IMR-90 (cell line): ENCODE results near the gene GGACT. TPM values are rescaled to one million over a fixed set of nuclear protein-coding genes. Genes with fewer than 3 reads are reported as not detected.

ENCODE experiments used
- ATAC-seq: fragments of 200-7000 bp; cut with Tn5 transposase; 2 replicates; pipeline ENCODE4 v1.9.1; 2020; ENCODE audit warnings: low read depth, mild to moderate bottlenecking, moderate library complexity
- BruUV-seq: library from RNA; stranded (reverse); fragments of 400-500 nt; replicated peaks from 2 replicates; lab custom pipeline; 2021; lab: Mats Ljungman, UMichigan
- CTCF ChIA-PET: fragments of 300-600 bp; formaldehyde crosslinking; extraction: SDS; loops from one replicate; lab custom pipeline; 2021; ENCODE audit warnings: antibody characterized with exemption; lab: Yijun Ruan, JAX
- POLR2A ChIA-PET: fragments of 300-600 bp; sonication (Branson Sonifier 250); formaldehyde crosslinking; loops from one replicate; lab custom pipeline; 2022; ENCODE audit warnings: antibody characterized with exemption; ENCODE audit not compliant: unreplicated experiment; lab: Charles Lee
- DNase-seq: peaks from one replicate; pipeline ENCODE4 v3.0.0; 2013
- H2AFZ ChIP-seq: replicated peaks from 2 replicates; pipeline ENCODE3; 2013; ENCODE audit warnings: low read length, mild to moderate bottlenecking; ENCODE audit not compliant: poor library complexity
- H2AK5ac ChIP-seq: 2 replicates; pipeline ENCODE4 v1.6.1; 2013; ENCODE audit warnings: low read depth, low read length, inconsistent platforms
- H2AK9ac ChIP-seq: replicated peaks from 2 replicates; pipeline ENCODE3; 2013; ENCODE audit warnings: mild to moderate bottlenecking, low read depth, low read length, moderate library complexity; ENCODE audit not compliant: poor library complexity
- H2BK120ac ChIP-seq: 2 replicates; pipeline ENCODE4 v1.6.1; 2013; ENCODE audit warnings: low read depth, low read length, inconsistent platforms
- H2BK15ac ChIP-seq: 3 replicates; pipeline ENCODE4 v1.6.1; 2013; ENCODE audit warnings: low read depth, low read length, inconsistent platforms
- H2BK20ac ChIP-seq: 2 replicates; pipeline ENCODE4 v1.6.1; 2013; ENCODE audit warnings: low read depth, mild to moderate bottlenecking, inconsistent platforms, low read length, moderate library complexity
- H2BK5ac ChIP-seq: 2 replicates; pipeline ENCODE4 v1.6.1; 2013; ENCODE audit warnings: mild to moderate bottlenecking, low read depth, low read length, inconsistent platforms; ENCODE audit not compliant: poor library complexity, severe bottlenecking
- H3K14ac ChIP-seq: replicated peaks from 2 replicates; pipeline ENCODE4 v1.6.1; 2013; ENCODE audit warnings: low read depth, low read length, inconsistent platforms
- H3K18ac ChIP-seq: 2 replicates; pipeline ENCODE4 v1.6.1; 2013; ENCODE audit warnings: low read depth, low read length, control low read depth
- H3K23ac ChIP-seq: 2 replicates; pipeline ENCODE4 v1.6.1; 2013; ENCODE audit warnings: low read depth, low read length, inconsistent platforms
- H3K27ac ChIP-seq: 2 replicates; pipeline ENCODE4 v1.5.1; 2013; ENCODE audit warnings: mild to moderate bottlenecking, control low read depth, low read length; ENCODE audit not compliant: insufficient read depth
- H3K27me3 ChIP-seq: 2 replicates; pipeline ENCODE4 v1.6.1; 2013; ENCODE audit warnings: low read length; ENCODE audit not compliant: control insufficient read depth, insufficient read depth
- H3K36me3 ChIP-seq: 2 replicates; pipeline ENCODE4 v1.6.1; 2013; ENCODE audit warnings: low read length, mixed read lengths; ENCODE audit not compliant: control insufficient read depth, insufficient read depth
- H3K4ac ChIP-seq: 2 replicates; pipeline ENCODE4 v1.6.1; 2013; ENCODE audit warnings: low read depth, low read length, inconsistent platforms
- H3K4me1 ChIP-seq: 2 replicates; pipeline ENCODE4 v1.6.1; 2013; ENCODE audit warnings: low read length, mixed read lengths; ENCODE audit not compliant: control insufficient read depth, insufficient read depth
- H3K4me2 ChIP-seq: 2 replicates; pipeline ENCODE4 v1.6.1; 2013; ENCODE audit warnings: low read depth, mild to moderate bottlenecking, control low read depth, low read length, moderate library complexity
- H3K4me3 ChIP-seq: 2 replicates; pipeline ENCODE4 v1.5.1; 2013; ENCODE audit warnings: low read depth, mild to moderate bottlenecking, control low read depth, low read length, moderate library complexity; ENCODE audit not compliant: insufficient read depth
- H3K56ac ChIP-seq: 2 replicates; pipeline ENCODE4 v1.6.1; 2013; ENCODE audit warnings: low read length, inconsistent platforms; ENCODE audit not compliant: insufficient read depth; ENCODE audit errors: extremely low read depth
- H3K79me1 ChIP-seq, 2 experiments: 2 replicates each; pipeline ENCODE4 v1.6.1; 2013; ENCODE audit warnings: low read length in 2 of 2, inconsistent platforms in 1 of 2, low read depth in 1 of 2
- H3K9ac ChIP-seq: 2 replicates; pipeline ENCODE4 v1.6.1; 2013; ENCODE audit warnings: low read depth, low read length, control low read depth
- H3K9me1 ChIP-seq: 2 replicates; pipeline ENCODE4 v1.6.1; 2013; ENCODE audit warnings: low read length, inconsistent platforms; ENCODE audit not compliant: insufficient read depth
- H3K9me3 ChIP-seq: 2 replicates; pipeline ENCODE4 v1.6.1; 2013; ENCODE audit warnings: low read length; ENCODE audit not compliant: control insufficient read depth, insufficient read depth
- H4K20me1 ChIP-seq: 2 replicates; pipeline ENCODE4 v1.6.1; 2013; ENCODE audit warnings: low read length, inconsistent platforms; ENCODE audit not compliant: insufficient read depth
- H4K5ac ChIP-seq: 2 replicates; pipeline ENCODE4 v1.6.1; 2013; ENCODE audit warnings: mild to moderate bottlenecking, low read depth, low read length, control low read depth
- H4K8ac ChIP-seq, 2 experiments: 2 replicates each; pipeline ENCODE4 v1.6.1; 2013; ENCODE audit warnings: low read depth in 2 of 2, low read length in 2 of 2, control low read depth in 1 of 2, inconsistent platforms in 1 of 2
- H4K91ac ChIP-seq: 2 replicates; pipeline ENCODE4 v1.6.1; 2013; ENCODE audit warnings: low read depth, low read length, inconsistent platforms; ENCODE audit not compliant: insufficient read depth
- BHLHE40 ChIP-seq: fragments of 150-350 bp; IDR thresholded peaks from 2 replicates; pipeline ENCODE4 v1.6.1; 2016; ENCODE audit warnings: mild to moderate bottlenecking, low read depth, low read length
- CEBPB ChIP-seq: IDR thresholded peaks from 2 replicates; pipeline ENCODE4 v1.6.1; 2012; ENCODE audit warnings: low read depth, low read length, improper control_type of control experiment
- CHD1 ChIP-seq: IDR thresholded peaks from 2 replicates; pipeline ENCODE4 v1.6.1; 2012; ENCODE audit warnings: low read depth, low read length, improper control_type of control experiment
- CTCF ChIP-seq: conservative IDR thresholded peaks from 2 replicates; pipeline ENCODE4 v1.5.1; 2012; ENCODE audit warnings: mild to moderate bottlenecking, low read depth, low read length, improper control_type of control experiment
- ELK1 ChIP-seq: fragments of 150-350 bp; IDR thresholded peaks from 2 replicates; pipeline ENCODE4 v1.6.1; 2016; ENCODE audit warnings: low read depth, mild to moderate bottlenecking, low read length, moderate library complexity, borderline replicate concordance
- FOS ChIP-seq: fragments of 150-350 bp; IDR thresholded peaks from 2 replicates; pipeline ENCODE4 v1.6.1; 2016; ENCODE audit warnings: low read depth, low read length
- MAFK ChIP-seq: IDR thresholded peaks from 2 replicates; pipeline ENCODE4 v1.6.1; 2012; ENCODE audit warnings: low read depth, low read length, improper control_type of control experiment
- MAZ ChIP-seq: IDR thresholded peaks from 2 replicates; pipeline ENCODE4 v1.6.1; 2012; ENCODE audit warnings: low read depth, mild to moderate bottlenecking, low read length, improper control_type of control experiment, moderate library complexity, borderline replicate concordance
- MXI1 ChIP-seq: IDR thresholded peaks from 2 replicates; pipeline ENCODE4 v1.6.1; 2012; ENCODE audit warnings: low read depth, mild to moderate bottlenecking, low read length, moderate library complexity, borderline replicate concordance
- NFE2L2 ChIP-seq: fragments of 150-350 bp; IDR thresholded peaks from 2 replicates; pipeline ENCODE4 v1.6.1; 2016; ENCODE audit warnings: low read depth, mild to moderate bottlenecking, low read length
- POLR2A ChIP-seq: IDR thresholded peaks from 2 replicates; pipeline ENCODE4 v1.6.1; 2012; ENCODE audit warnings: mild to moderate bottlenecking, low read depth, low read length
- RAD21 ChIP-seq: IDR thresholded peaks from 2 replicates; pipeline ENCODE4 v1.6.1; 2012; ENCODE audit warnings: low read length, improper control_type of control experiment
- RCOR1 ChIP-seq: IDR thresholded peaks from 2 replicates; pipeline ENCODE4 v1.6.1; 2012; ENCODE audit warnings: mild to moderate bottlenecking, low read length, improper control_type of control experiment; ENCODE audit not compliant: insufficient replicate concordance
- RFX5 ChIP-seq: IDR thresholded peaks from 2 replicates; pipeline ENCODE4 v1.8.0; 2012; ENCODE audit warnings: low read depth, mild to moderate bottlenecking, low read length, moderate library complexity
- SMC3 ChIP-seq: fragments of 150-350 bp; IDR thresholded peaks from 2 replicates; pipeline ENCODE4 v1.6.1; 2016; ENCODE audit warnings: low read depth, mild to moderate bottlenecking, antibody characterized with exemption, low read length, moderate library complexity
- USF2 ChIP-seq: fragments of 150-350 bp; IDR thresholded peaks from 2 replicates; pipeline ENCODE4 v1.6.1; 2017; ENCODE audit warnings: mild to moderate bottlenecking, antibody characterized with exemption, low read length, low read depth
- WGBS, 2 experiments: methylation state at CpG; one replicate each; pipeline versions ENCODE4 v1.1.5 to v1.1.7; 2013; ENCODE audit warnings: missing lambda C conversion rate in 2 of 2; ENCODE audit not compliant: insufficient read length in 1 of 2; ENCODE audit errors: extremely low coverage in 2 of 2; 5-methylcytosine and 5-hydroxymethylcytosine counted together
- dilution Hi-C: fragments of 300-500 bp; cut with HindIII; formaldehyde crosslinking; loops from one replicate; pipeline ENCODE4 v1.14.3; 2018; ENCODE audit warnings: low sequenced_read_pairs; ENCODE audit not compliant: unreplicated experiment
- in situ Hi-C: fragments of 300-500 bp; cut with MboI; formaldehyde crosslinking; loops from 3 replicates; pipeline ENCODE4 v1.14.3; 2019; ENCODE audit warnings: low sequenced_read_pairs, inconsistent platforms, mixed read lengths
- intact Hi-C: fragments of 100-400 bp; cut with micrococcal nuclease; formaldehyde crosslinking; loops from 2 replicates; pipeline ENCODE4 v1.10.0; 2022
- polyA plus RNA-seq, 3 experiments: library from polyadenylated mRNA; depleted of rRNA; stranded (reverse); fragments of >200 nt; gene quantifications; 2 replicates each; pipeline ENCODE4 v1.2.3, GENCODE V29; 2012; ENCODE audit warnings: low replicate concordance in 1 of 3
- total RNA-seq: library from RNA; depleted of rRNA; stranded (reverse); fragments of >200 nt; gene quantifications from 2 replicates; pipeline ENCODE4 v1.2.3, GENCODE V29; 2012

GGACT gene
- total and polyA plus RNA-seq, 2 of the 4 experiments (the other 2 are of a cell fraction): 2.0 to 2.6 TPM

- Histone ChIP-seq H3K36me3 (peaks cover 5% of the 10 kb centered on the region), H2AFZ (no peak overlapping the region), H2BK5ac (no peak overlapping the region), H3K4me3 (no peak overlapping the region), H4K8ac (no peak overlapping the region), H2AK9ac (no peak overlapping the region), H3K9me1 (no peaks in the 10 kb centered on the region), H3K4ac (no peak overlapping the region), H3K23ac (no peak overlapping the region), H3K27me3 (no peaks in the 10 kb centered on the region), H4K91ac (no peak overlapping the region), H3K14ac (no peak overlapping the region), H2BK15ac (no peak overlapping the region), H3K4me2 (no peak overlapping the region), H3K56ac (no peak overlapping the region), H3K79me1 (no peaks in the 10 kb centered on the region), H3K4me1 (peaks cover 2% of the 10 kb centered on the region), H2BK120ac (no peak overlapping the region), H2AK5ac (no peak overlapping the region), H3K9me3 (no peaks in the 10 kb centered on the region), H3K27ac (no peak overlapping the region), H3K18ac (no peak overlapping the region), H2BK20ac (no peak overlapping the region), H4K20me1 (no peaks in the 10 kb centered on the region), H4K5ac (no peak overlapping the region), H3K9ac (no peak overlapping the region)
- TF ChIP-seq FOS (no peak), MAFK (no peak), POLR2A (no peak), BHLHE40 (no peak), USF2 (no peak), CHD1 (no peak), CTCF (no peak), ELK1 (no peak), NFE2L2 (no peak), MAZ (no peak), RCOR1 (no peak), SMC3 (no peak), RAD21 (no peak), MXI1 (no peak), CEBPB (no peak), RFX5 (no peak)
- intact Hi-C loops (no loop called here), dilution Hi-C loops (no loop called here), in situ Hi-C loops (no loop called here)
- no peak for DNase-seq
- CTCF ChIA-PET: no interaction called here
- WGBS, 2 experiments: 100% methylated on average over 1 of the region's 9 CpGs; no CpG with 5 or more reads in 1 of the 2 experiments
- no peak for ATAC-seq
- POLR2A ChIA-PET: no interaction called here
- BruUV-seq: no TSS peak
Observed at GRCh38 chr13:100527644-100528043, 60.9 kb downstream of the GGACT start.
